Sigmoid colon (tissue), 3 donors: Measurements from ENCODE around the gene HHATL.

Experiments used
- CTCF ChIP-seq, 4 experiments: fragments of 450-650 bp in 3 of 4; fragments of 200-600 bp in 1 of 4; IDR thresholded peaks; one replicate each; pipeline ENCODE4 v1.5.1; 2016 to 2019; ENCODE audit warnings: antibody characterized with exemption in 4 of 4, mild to moderate bottlenecking in 3 of 4, moderate library complexity in 2 of 4
- POLR2A ChIP-seq, 2 donors: fragments of 450-650 bp; IDR thresholded peaks; one replicate each; pipeline ENCODE4 v1.6.1; 2016; ENCODE audit warnings: antibody characterized with exemption in 2 of 2, mild to moderate bottlenecking in 2 of 2, moderate library complexity in 2 of 2

DNA sequence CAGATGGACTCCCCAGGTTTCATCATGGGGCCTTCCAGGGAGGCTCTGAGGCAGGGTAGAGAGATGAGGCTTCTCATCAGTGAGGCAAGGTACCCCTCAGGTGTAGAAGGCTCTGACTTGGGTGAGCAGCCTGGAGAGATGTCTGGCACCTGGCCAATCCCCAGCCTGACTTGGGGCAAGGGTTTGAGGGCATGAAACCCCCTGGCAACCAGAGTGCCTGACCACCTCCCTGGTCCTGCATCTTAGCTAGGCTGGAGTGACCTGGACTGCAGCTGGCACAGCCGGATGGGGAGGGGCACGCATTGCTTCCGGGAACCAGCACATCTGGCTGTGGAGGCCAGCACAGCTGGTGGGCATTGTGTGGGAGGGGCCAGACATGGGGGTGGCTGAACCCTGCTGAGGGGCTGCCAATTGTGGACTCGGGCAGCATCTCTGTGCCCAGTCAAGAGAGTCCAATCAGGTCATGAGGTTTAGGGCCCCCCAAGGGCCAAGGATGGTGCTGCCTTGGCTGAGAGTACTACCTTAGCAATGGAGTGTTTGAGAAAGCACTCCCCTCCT lies 47.2 kb downstream of the HHATL start:
- TF ChIP-seq CTCF (IDR thresholded peaks at IDR 0.05) (no peak), POLR2A (IDR thresholded peaks at IDR 0.05) (no peak)
